GM23338 (cell line): ENCODE data around the gene FNDC1.

Experiments used
- EZH2 ChIP-seq: fragments of 200-600 bp; sonication (generic); IDR thresholded peaks from one replicate; pipeline ENCODE4 v1.8.0; 2017; ENCODE audit warnings: antibody characterized with exemption, mild to moderate bottlenecking, low read depth; ENCODE audit not compliant: unreplicated experiment
- EZH2phosphoT487 ChIP-seq: fragments of 200-600 bp; sonication (generic); IDR thresholded peaks from one replicate; pipeline ENCODE4 v1.8.1; 2018; ENCODE audit warnings: antibody characterized with exemption; ENCODE audit not compliant: unreplicated experiment
- JUNB ChIP-seq: IDR thresholded peaks from one replicate; pipeline ENCODE4 v1.6.1; 2016; ENCODE audit warnings: antibody characterized with exemption; ENCODE audit not compliant: unreplicated experiment
- POLR2AphosphoS5 ChIP-seq: IDR thresholded peaks from 2 replicates; pipeline ENCODE4 v1.6.1; 2016; ENCODE audit warnings: antibody characterized with exemption, low read depth
- REST ChIP-seq: IDR thresholded peaks from one replicate; pipeline ENCODE4 v1.6.1; 2018; ENCODE audit warnings: antibody characterized with exemption; ENCODE audit not compliant: unreplicated experiment
- STAT1 ChIP-seq: IDR thresholded peaks from one replicate; pipeline ENCODE4 v1.6.1; 2016; ENCODE audit warnings: antibody characterized with exemption; ENCODE audit not compliant: unreplicated experiment
- ZNF462 ChIP-seq: fragments of 250-450 bp; sonication (Bioruptor Pico); IDR thresholded peaks from 2 replicates; pipeline ENCODE4 v1.5.0; 2020; ENCODE audit warnings: mild to moderate bottlenecking, moderate library complexity
- TF ChIP-seq, protein P1 (sequence below), 2 experiments: fragments of 200-600 bp in 1 of 2; sonication (generic) in 1 of 2; conservative IDR thresholded peaks; 2 replicates each; pipeline versions ENCODE4 v1.5.1 to v1.6.1; 2016 to 2017; ENCODE audit warnings: antibody characterized with exemption in 2 of 2, low read depth in 2 of 2, mild to moderate bottlenecking in 2 of 2, moderate library complexity in 1 of 2

DNA sequence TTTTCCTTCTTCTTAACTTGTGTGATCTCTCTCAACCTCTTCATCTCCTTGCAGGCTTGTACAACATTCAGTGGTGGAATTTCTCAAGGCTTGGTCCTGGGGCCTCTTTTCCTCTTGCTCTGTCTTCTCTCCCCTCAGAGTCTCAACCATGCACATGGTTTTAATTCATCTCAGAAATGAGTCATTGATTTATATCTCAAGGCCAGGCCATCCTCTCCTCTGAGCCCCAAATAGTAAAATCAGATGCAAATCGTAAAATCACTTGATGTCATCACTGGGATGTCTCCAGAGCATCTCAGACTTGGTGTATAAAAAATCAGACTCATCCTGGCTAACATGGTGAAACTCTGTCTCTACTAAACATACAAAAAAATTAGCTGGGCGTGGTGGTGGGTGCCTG is 85.0 kb downstream of the FNDC1 start:
- TF ChIP-seq, protein P1, sequence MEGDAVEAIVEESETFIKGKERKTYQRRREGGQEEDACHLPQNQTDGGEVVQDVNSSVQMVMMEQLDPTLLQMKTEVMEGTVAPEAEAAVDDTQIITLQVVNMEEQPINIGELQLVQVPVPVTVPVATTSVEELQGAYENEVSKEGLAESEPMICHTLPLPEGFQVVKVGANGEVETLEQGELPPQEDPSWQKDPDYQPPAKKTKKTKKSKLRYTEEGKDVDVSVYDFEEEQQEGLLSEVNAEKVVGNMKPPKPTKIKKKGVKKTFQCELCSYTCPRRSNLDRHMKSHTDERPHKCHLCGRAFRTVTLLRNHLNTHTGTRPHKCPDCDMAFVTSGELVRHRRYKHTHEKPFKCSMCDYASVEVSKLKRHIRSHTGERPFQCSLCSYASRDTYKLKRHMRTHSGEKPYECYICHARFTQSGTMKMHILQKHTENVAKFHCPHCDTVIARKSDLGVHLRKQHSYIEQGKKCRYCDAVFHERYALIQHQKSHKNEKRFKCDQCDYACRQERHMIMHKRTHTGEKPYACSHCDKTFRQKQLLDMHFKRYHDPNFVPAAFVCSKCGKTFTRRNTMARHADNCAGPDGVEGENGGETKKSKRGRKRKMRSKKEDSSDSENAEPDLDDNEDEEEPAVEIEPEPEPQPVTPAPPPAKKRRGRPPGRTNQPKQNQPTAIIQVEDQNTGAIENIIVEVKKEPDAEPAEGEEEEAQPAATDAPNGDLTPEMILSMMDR (conservative IDR thresholded peaks at IDR 0.05; ENCODE audit: low read depth in 2 of 2): no peak
- no peak for TF ChIP-seq EZH2phosphoT487
- TF ChIP-seq POLR2AphosphoS5: no peak
- TF ChIP-seq EZH2: no peak
- TF ChIP-seq REST: no peak
- TF ChIP-seq ZNF462 (CRISPR knock-in tag): no peak
- TF ChIP-seq JUNB: no peak
- no peak for TF ChIP-seq STAT1
